Endothelial cell of umbilical vein (primary cell): ENCODE measurements around the gene TSPAN4. TPM values are rescaled to one million over a fixed set of nuclear protein-coding genes. Genes with fewer than 3 reads are reported as not detected.

Experiments
- BruUV-seq: library from RNA; stranded (reverse); fragments of 400-500 nt; replicated peaks from 2 replicates; lab custom pipeline; 2021; lab: Mats Ljungman, UMichigan
- CTCF ChIA-PET: fragments of 300-600, 350-600 bp; sonication (Branson Sonifier 250); formaldehyde crosslinking; loops from one replicate; lab custom pipeline; 2021; ENCODE audit warnings: antibody characterized with exemption, inconsistent platforms; lab: Charles Lee
- POLR2A ChIA-PET: fragments of 300-600, 350-600 bp; sonication (Branson Sonifier 250); formaldehyde crosslinking; loops from one replicate; lab custom pipeline; 2021; ENCODE audit warnings: antibody characterized with exemption, inconsistent platforms; lab: Charles Lee
- DNase-seq: peaks from one replicate; pipeline ENCODE4 v3.0.0-alpha.2; 2011; ENCODE audit warnings: low read depth, low spot score
- FAIRE-seq: peaks from 2 replicates; lab custom pipeline; 2011; peaks lifted over from hg19 to GRCh38; lab: Jason Lieb, UNC
- H2AFZ ChIP-seq: 2 replicates; pipeline ENCODE4 v1.6.0; 2012; ENCODE audit warnings: low read depth, low read length, control low read depth, inconsistent platforms
- H3K27ac ChIP-seq: 2 replicates; pipeline ENCODE4 v1.5.1; 2011; ENCODE audit warnings: low read depth, mild to moderate bottlenecking, control low read depth, low read length, moderate library complexity; ENCODE audit not compliant: insufficient read depth
- H3K27me3 ChIP-seq, 2 experiments: 2 replicates each; pipeline versions ENCODE4 v1.6.0 to v1.6.1; 2011; ENCODE audit warnings: low read length in 2 of 2, mixed read lengths in 1 of 2; ENCODE audit not compliant: control insufficient read depth in 2 of 2, insufficient read depth in 2 of 2
- H3K36me3 ChIP-seq, 2 experiments: 2 replicates in 1 of 2; 3 replicates in 1 of 2; pipeline ENCODE4 v1.5.1; 2011; ENCODE audit warnings: low read length in 2 of 2, mild to moderate bottlenecking in 1 of 2, moderate library complexity in 1 of 2; ENCODE audit not compliant: control insufficient read depth in 2 of 2, insufficient read depth in 2 of 2; ENCODE audit errors: extremely low read depth in 1 of 2
- H3K4me1 ChIP-seq: 3 replicates; pipeline ENCODE4 v1.5.1; 2011; ENCODE audit warnings: mild to moderate bottlenecking, low read length; ENCODE audit not compliant: control insufficient read depth, insufficient read depth; ENCODE audit errors: extremely low read depth
- H3K4me2 ChIP-seq: 2 replicates; pipeline ENCODE4 v1.6.1; 2011; ENCODE audit warnings: low read length, control low read depth, mixed read lengths; ENCODE audit not compliant: insufficient read depth
- H3K4me3 ChIP-seq, 3 experiments: fragments of 200-600 bp in 1 of 3; sonication (generic), shearing (Covaris generic) in 1 of 3; replicated peaks in 1 of 3; 2 replicates each; pipeline ENCODE4 v1.5.1; 2011 to 2016; ENCODE audit warnings: control low read depth in 3 of 3, low read length in 3 of 3, mild to moderate bottlenecking in 2 of 3, inconsistent platforms in 1 of 3, low read depth in 1 of 3, moderate library complexity in 1 of 3; ENCODE audit not compliant: insufficient read depth in 1 of 3
- H3K79me2 ChIP-seq: 2 replicates; pipeline ENCODE4 v1.6.0; 2012; ENCODE audit warnings: low read length, inconsistent platforms; ENCODE audit not compliant: control insufficient read depth, insufficient read depth
- H3K9ac ChIP-seq: replicated peaks from 2 replicates; pipeline ENCODE3; 2011; ENCODE audit warnings: low read length, control low read depth; ENCODE audit not compliant: insufficient read depth; ENCODE audit errors: extremely low read depth
- H3K9me1 ChIP-seq: replicated peaks from 3 replicates; pipeline ENCODE4 v1.6.0; 2011; ENCODE audit warnings: mild to moderate bottlenecking, low read length; ENCODE audit not compliant: control insufficient read depth, insufficient read depth; ENCODE audit errors: extremely low read depth
- H3K9me3 ChIP-seq: replicated peaks from 2 replicates; pipeline ENCODE4 v1.5.1; 2012; ENCODE audit warnings: low read length, inconsistent platforms; ENCODE audit not compliant: control insufficient read depth, insufficient read depth
- H4K20me1 ChIP-seq: replicated peaks from 2 replicates; pipeline ENCODE3; 2011; ENCODE audit warnings: mild to moderate bottlenecking, low read length; ENCODE audit not compliant: control insufficient read depth, insufficient read depth; ENCODE audit errors: extremely low read depth
- EZH2 ChIP-seq: IDR thresholded peaks from 2 replicates; pipeline ENCODE4 v1.6.1; 2012; ENCODE audit warnings: borderline replicate concordance, low read depth, mild to moderate bottlenecking, moderate library complexity, low read length, inconsistent platforms; ENCODE audit not compliant: severe bottlenecking
- FOS ChIP-seq: IDR thresholded peaks from 2 replicates; pipeline ENCODE4 v1.6.1; 2011; ENCODE audit warnings: mild to moderate bottlenecking, low read length, moderate library complexity, borderline replicate concordance; ENCODE audit not compliant: insufficient read depth
- GATA2 ChIP-seq: IDR thresholded peaks from 2 replicates; pipeline ENCODE4 v1.7.0; 2011; ENCODE audit warnings: low read depth, mild to moderate bottlenecking, moderate library complexity, mixed read lengths, low read length; ENCODE audit not compliant: insufficient read length, insufficient read depth
- JUN ChIP-seq: IDR thresholded peaks from 2 replicates; pipeline ENCODE4 v1.6.1; 2011; ENCODE audit warnings: borderline replicate concordance, low read depth; ENCODE audit not compliant: insufficient read length, insufficient read depth
- MAX ChIP-seq: IDR thresholded peaks from 2 replicates; pipeline ENCODE4 v1.6.1; 2011; ENCODE audit not compliant: insufficient read depth, insufficient read length
- MYC ChIP-seq: IDR thresholded peaks from one replicate; pipeline ENCODE4 v1.6.1; 2011; ENCODE audit warnings: mild to moderate bottlenecking, low read depth, low read length
- POLR2A ChIP-seq: IDR thresholded peaks from 2 replicates; pipeline ENCODE4 v1.6.1; 2012; ENCODE audit warnings: low read depth, mild to moderate bottlenecking, control low read depth, low read length
- POLR2AphosphoS5 ChIP-seq: IDR thresholded peaks from 2 replicates; pipeline ENCODE4 v1.6.1; 2012; ENCODE audit warnings: low read depth, mild to moderate bottlenecking, control low read depth, low read length, moderate library complexity; ENCODE audit not compliant: insufficient read depth
- dilution Hi-C: fragments of 300-500 bp; cut with MboI; formaldehyde crosslinking; loops from one replicate; pipeline ENCODE4 v1.15.0; 2019; ENCODE audit warnings: low sequenced_read_pairs; ENCODE audit not compliant: extremely low pct_ligation_motif_present
- intact Hi-C: fragments of 100-400 bp; cut with micrococcal nuclease; formaldehyde crosslinking; loops from one replicate; pipeline ENCODE4 v1.10.0; 2022
- polyA plus RNA-seq, 4 experiments: library from polyadenylated mRNA; depleted of rRNA in 3 of 4; stranded (reverse) in 3 of 4; unstranded in 1 of 4; fragments of >200 nt; gene quantifications; 2 replicates each; pipeline versions ENCODE4 v1.2.1 to v1.2.3, GENCODE V29; 2011 to 2012; ENCODE audit warnings: missing spikeins in 1 of 4
- total RNA-seq: library from RNA; stranded (reverse); gene quantifications from 2 replicates; pipeline ENCODE4 v1.2.3, GENCODE V29; 2021
- TF ChIP-seq, protein P1 (sequence below), 2 donors: IDR thresholded peaks; 1 replicate in 1 of 2; 2 replicates in 1 of 2; pipeline ENCODE4 v1.5.1; 2011; ENCODE audit warnings: low read length in 2 of 2, mild to moderate bottlenecking in 2 of 2, moderate library complexity in 2 of 2, control low read depth in 1 of 2, inconsistent platforms in 1 of 2, low read depth in 1 of 2; ENCODE audit not compliant: insufficient read depth in 1 of 2; ENCODE audit errors: extremely low read depth in 1 of 2

Gene TSPAN4
- total and polyA plus RNA-seq, 2 donors (not counting 3 experiments of a cell fraction or from before 2014, with no cell fraction given): 114 to 199 TPM

DNA sequence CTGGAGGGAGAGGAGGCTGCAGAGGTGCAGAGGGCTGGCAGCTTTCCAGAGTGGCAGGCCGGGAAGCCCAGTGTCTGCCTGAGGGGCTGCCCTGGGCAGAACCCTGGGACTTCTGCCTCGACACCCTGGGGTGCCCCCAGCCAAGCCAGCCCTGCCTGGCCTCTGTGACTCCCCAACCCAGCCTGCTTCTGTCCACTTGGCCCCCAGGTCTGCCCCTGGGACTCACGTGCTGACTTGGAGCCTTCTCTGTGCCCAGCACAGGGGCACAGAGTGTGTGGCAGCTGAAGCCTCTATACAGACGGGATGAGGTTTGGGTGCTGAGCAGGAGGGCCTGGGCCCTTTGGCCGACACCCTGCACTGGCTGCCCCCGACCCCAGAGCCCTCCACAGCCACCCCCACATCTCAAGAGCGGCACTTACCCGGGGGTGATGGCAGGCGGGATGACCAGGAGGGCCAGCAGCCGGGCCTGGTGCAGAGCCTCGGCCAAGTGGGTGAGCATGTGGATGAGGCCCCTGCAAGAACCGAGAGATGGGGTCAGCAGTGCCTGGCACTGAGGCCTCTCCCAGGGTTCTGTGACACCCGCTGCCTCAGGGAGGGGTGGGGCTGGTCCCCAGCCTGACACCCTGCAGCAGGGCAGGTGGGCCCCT lies 50.5 kb downstream of the TSPAN4 start:
- TF ChIP-seq MYC (no peak), GATA2 (no peak), FOS (no peak), EZH2 (no peak), JUN (no peak), MAX (no peak), POLR2A (no peak), POLR2AphosphoS5 (no peak)
- TF ChIP-seq, protein P1, sequence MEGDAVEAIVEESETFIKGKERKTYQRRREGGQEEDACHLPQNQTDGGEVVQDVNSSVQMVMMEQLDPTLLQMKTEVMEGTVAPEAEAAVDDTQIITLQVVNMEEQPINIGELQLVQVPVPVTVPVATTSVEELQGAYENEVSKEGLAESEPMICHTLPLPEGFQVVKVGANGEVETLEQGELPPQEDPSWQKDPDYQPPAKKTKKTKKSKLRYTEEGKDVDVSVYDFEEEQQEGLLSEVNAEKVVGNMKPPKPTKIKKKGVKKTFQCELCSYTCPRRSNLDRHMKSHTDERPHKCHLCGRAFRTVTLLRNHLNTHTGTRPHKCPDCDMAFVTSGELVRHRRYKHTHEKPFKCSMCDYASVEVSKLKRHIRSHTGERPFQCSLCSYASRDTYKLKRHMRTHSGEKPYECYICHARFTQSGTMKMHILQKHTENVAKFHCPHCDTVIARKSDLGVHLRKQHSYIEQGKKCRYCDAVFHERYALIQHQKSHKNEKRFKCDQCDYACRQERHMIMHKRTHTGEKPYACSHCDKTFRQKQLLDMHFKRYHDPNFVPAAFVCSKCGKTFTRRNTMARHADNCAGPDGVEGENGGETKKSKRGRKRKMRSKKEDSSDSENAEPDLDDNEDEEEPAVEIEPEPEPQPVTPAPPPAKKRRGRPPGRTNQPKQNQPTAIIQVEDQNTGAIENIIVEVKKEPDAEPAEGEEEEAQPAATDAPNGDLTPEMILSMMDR (IDR thresholded peaks at IDR 0.05; ENCODE audit: extremely low read depth in 1 of 2, insufficient read depth in 1 of 2, low read depth in 1 of 2, low read length in 2 of 2): no peak
- H3K4me2 ChIP-seq: no peak overlapping the region
- dilution Hi-C loops: no loop called here
- H3K4me1 ChIP-seq: no peaks in the 10 kb centered on the region
- H3K36me3 ChIP-seq: peaks cover 0 to 3% of the 10 kb centered on the region in 2 experiments
- no peaks in the 10 kb centered on the region for H4K20me1 ChIP-seq
- no TSS peak for BruUV-seq
- H3K9me1 ChIP-seq: no peaks in the 10 kb centered on the region
- H3K9me3 ChIP-seq: no peaks in the 10 kb centered on the region
- no peak overlapping the region for H2AFZ ChIP-seq
- ChIA-PET CTCF (interaction anchor here (0.9 kb wide), 1 partner anchor 103 kb away, joined by 3 read pairs; no protein-coding TSS in a partner anchor), POLR2A (no interaction called here)
- FAIRE-seq (no peak), DNase-seq (no peak)
- intact Hi-C loops: no loop called here
- H3K9ac ChIP-seq: no peak overlapping the region
- no peak overlapping the region for H3K4me3 ChIP-seq
- no peak overlapping the region for H3K27ac ChIP-seq
- H3K79me2 ChIP-seq: no peaks in the 10 kb centered on the region
- H3K27me3 ChIP-seq: no peaks in the 10 kb centered on the region
